NCI-H1048 (cell line): ENCODE data around the gene ZNF593OS.

Experiments used
- DNase-seq: peaks from one replicate; lab custom pipeline; 2025; lab: John Stamatoyannopoulos, UW

The ZNF593OS gene

GRCh38 chr1:26171084-26172072 lies at the start of gene ZNF593OS:
TSS of gene ZNF593OS (minus strand) at chr1:26171832. CDS start at chr1:26171661, 171 bp downstream.
- no peak for DNase-seq

- no peak for DNase-seq
These were observed 49.5 kb upstream of the ZNF593OS start for GRCh38 chr1:26221094-26221493.

- DNase-seq, result no peak
These were observed 48.7 kb upstream of the ZNF593OS start for GRCh38 chr1:26220199-26220912.

- no peak for DNase-seq
These were observed 47.4 kb upstream of the ZNF593OS start for GRCh38 chr1:26218906-26219494.

GRCh38 chr1:26215246-26215645 lies 43.6 kb upstream of the ZNF593OS start:
- DNase-seq, result no peak

GRCh38 chr1:26213335-26213905 lies 41.8 kb upstream of the ZNF593OS start:
- DNase-seq, result no peak

GRCh38 chr1:26212726-26213125 lies 41.1 kb upstream of the ZNF593OS start:
- DNase-seq, result no peak

- no peak for DNase-seq
These were observed 38.7 kb upstream of the ZNF593OS start for GRCh38 chr1:26210147-26210870.

GRCh38 chr1:26203642-26204318 lies 32.1 kb upstream of the ZNF593OS start:
- no peak for DNase-seq

- no peak for DNase-seq
These were observed 28.8 kb upstream of the ZNF593OS start for GRCh38 chr1:26200413-26200812.

- DNase-seq, result no peak
These were observed 26.2 kb upstream of the ZNF593OS start for GRCh38 chr1:26197813-26198212.

- DNase-seq, result no peak
These were observed 25.7 kb upstream of the ZNF593OS start for GRCh38 chr1:26197301-26197700.

- no peak for DNase-seq
These were observed 24.2 kb upstream of the ZNF593OS start for GRCh38 chr1:26195805-26196204.

- no peak for DNase-seq
These were observed 20.1 kb upstream of the ZNF593OS start for GRCh38 chr1:26191739-26192138.

- no peak for DNase-seq
These were observed 18.8 kb upstream of the ZNF593OS start, which contains the start of gene CATSPER4 for GRCh38 chr1:26190373-26190987. TSS of gene CATSPER4 (plus strand) at chr1:26190602. CDS start at chr1:26190628, 26 bp downstream.

- no peak for DNase-seq
These were observed 18.2 kb upstream of the ZNF593OS start for GRCh38 chr1:26189751-26190275.

- DNase-seq, result no peak
These were observed 17.7 kb upstream of the ZNF593OS start for GRCh38 chr1:26189331-26189730.

- DNase-seq, result no peak
These were observed 16.8 kb upstream of the ZNF593OS start for GRCh38 chr1:26188477-26188876.

GRCh38 chr1:26187882-26188281 lies 16.2 kb upstream of the ZNF593OS start:
- no peak for DNase-seq

GRCh38 chr1:26184883-26185282 lies 13.3 kb upstream of the ZNF593OS start:
- no peak for DNase-seq
